Measurements from ENCODE around the gene NPIPA5.
"Not testable (repeated sequence)": the region's sequence is repeated elsewhere in the genome, so short reads cannot be mapped to it uniquely, and the experiment has no call there.

The NPIPA5 gene

GRCh38 chr16:15378194-15378593 lies at the start of gene NPIPA5:
TSS of gene NPIPA5 (minus strand) at chr16:15378294. CDS start at chr16:15378294, 0 bp downstream.
- DNase-seq (ENCODE audit: low read depth in 2 of 2): not testable (repeated sequence)

- peak; percentile 19 to 47 for DNase-seq (ENCODE audit: low read depth in 2 of 2)
These were observed 49.6 kb upstream of the NPIPA5 start for GRCh38 chr16:15427648-15428239.

- no peak for DNase-seq (ENCODE audit: low read depth in 2 of 2)
These were observed 48.7 kb upstream of the NPIPA5 start for GRCh38 chr16:15426796-15427195.

GRCh38 chr16:15425861-15426260 lies 47.8 kb upstream of the NPIPA5 start:
- no peak for DNase-seq (ENCODE audit: low read depth in 2 of 2)

GRCh38 chr16:15422222-15422621 lies 44.1 kb upstream of the NPIPA5 start:
- DNase-seq (ENCODE audit: low read depth in 2 of 2): no peak

GRCh38 chr16:15421696-15422095 lies 43.6 kb upstream of the NPIPA5 start:
- not testable (repeated sequence) for DNase-seq (ENCODE audit: low read depth in 2 of 2)

- no peak for DNase-seq (ENCODE audit: low read depth in 2 of 2)
These were observed 40.1 kb upstream of the NPIPA5 start for GRCh38 chr16:15418206-15418605.

GRCh38 chr16:15417197-15417596 lies 39.1 kb upstream of the NPIPA5 start:
- DNase-seq (ENCODE audit: low read depth in 2 of 2): no peak

GRCh38 chr16:15415511-15415985 lies 37.5 kb upstream of the NPIPA5 start:
- no peak for DNase-seq (ENCODE audit: low read depth in 2 of 2)

GRCh38 chr16:15409476-15409875 lies 31.4 kb upstream of the NPIPA5 start:
- not testable (repeated sequence) for DNase-seq (ENCODE audit: low read depth in 2 of 2)

- not testable (repeated sequence) for DNase-seq (ENCODE audit: low read depth in 2 of 2)
These were observed 29.7 kb upstream of the NPIPA5 start for GRCh38 chr16:15407756-15408155.

GRCh38 chr16:15404792-15405191 lies 26.7 kb upstream of the NPIPA5 start:
- no peak for DNase-seq (ENCODE audit: low read depth in 2 of 2)

GRCh38 chr16:15404091-15404490 lies 26.0 kb upstream of the NPIPA5 start:
- not testable (repeated sequence) for DNase-seq (ENCODE audit: low read depth in 2 of 2)

GRCh38 chr16:15403392-15403995 lies 25.4 kb upstream of the NPIPA5 start:
- no peak for DNase-seq (ENCODE audit: low read depth in 2 of 2)

- DNase-seq (ENCODE audit: low read depth in 2 of 2): no peak
These were observed 23.9 kb upstream of the NPIPA5 start for GRCh38 chr16:15401972-15402371.

- DNase-seq (ENCODE audit: low read depth in 2 of 2): not testable (repeated sequence)
These were observed 22.2 kb upstream of the NPIPA5 start for GRCh38 chr16:15400314-15400713.

GRCh38 chr16:15399317-15399716 lies 21.2 kb upstream of the NPIPA5 start:
- no peak for DNase-seq (ENCODE audit: low read depth in 2 of 2)

- no peak for DNase-seq (ENCODE audit: low read depth in 2 of 2)
These were observed 20.7 kb upstream of the NPIPA5 start for GRCh38 chr16:15398618-15399316.

- DNase-seq (ENCODE audit: low read depth in 2 of 2): no peak
These were observed 19.0 kb upstream of the NPIPA5 start for GRCh38 chr16:15396948-15397594.

- DNase-seq (ENCODE audit: low read depth in 2 of 2): not testable (repeated sequence)
These were observed 18.4 kb upstream of the NPIPA5 start for GRCh38 chr16:15396509-15396829.

- DNase-seq (ENCODE audit: low read depth in 2 of 2): peak in 1 of 2 experiments; percentile 1
These were observed 17.8 kb upstream of the NPIPA5 start, which contains the start of gene MPV17L for GRCh38 chr16:15395631-15396508. TSS of gene MPV17L (plus strand) at chr16:15395754. CDS start at chr16:15395898, 144 bp downstream.

Data from stimulated activated CD4-positive, alpha-beta T cell treated with anti-CD3 and anti-CD28 coated beads, Interleukin-12 subunit alpha, Interleukin-12 subunit beta, amount 100 ng/mL, for 24 hours (primary cell).